Measurements from ENCODE around the gene PCDH12. TPM values are rescaled to one million over a fixed set of nuclear protein-coding genes. Genes with fewer than 3 reads are reported as not detected.

Gene PCDH12
- total and polyA plus RNA-seq, 8 donors = 9.8 to 42.7 (median 37.4) TPM

GRCh38 chr5:141934099-141934844 lies 23.7 kb downstream of the PCDH12 start:
- Histone ChIP-seq H3K27me3 (no peaks in the 10 kb centered on the region), H3K27ac (no peak overlapping the region), H3K4me1 (peaks cover 0 to 1% of the 10 kb centered on the region in 2 donors), H3K9me3 (no peaks in the 10 kb centered on the region), H3K36me3 (peaks cover 0 to 100% of the 10 kb centered on the region in 2 donors), H3K4me3 (no peak overlapping the region)
- no peak for TF ChIP-seq CTCF (IDR thresholded peaks at IDR 0.05)
- ATAC-seq (no peak), DNase-seq (no peak)
- intact Hi-C loops (cut with DNase I) = no loop called here

- H3K27ac ChIP-seq = no peak overlapping the region
- no peak for TF ChIP-seq CTCF (IDR thresholded peaks at IDR 0.05)
- ATAC-seq = no peak
Measured at GRCh38 chr5:141933151-141933550, 24.9 kb downstream of the PCDH12 start.

GRCh38 chr5:141931694-141932093 lies 26.3 kb downstream of the PCDH12 start:
- no peak overlapping the region for H3K4me3 ChIP-seq
- H3K4me1 ChIP-seq = peaks cover 0 to 27% of the 10 kb centered on the region in 2 donors
- no peaks in the 10 kb centered on the region for H3K27me3 ChIP-seq
- ATAC-seq = no peak
- no peak overlapping the region for H3K27ac ChIP-seq
- no peak for DNase-seq
- H3K9me3 ChIP-seq = no peaks in the 10 kb centered on the region
- peaks cover 0 to 100% of the 10 kb centered on the region in 2 donors for H3K36me3 ChIP-seq
- intact Hi-C loops (cut with DNase I) = no loop called here
- no peak for TF ChIP-seq CTCF (IDR thresholded peaks at IDR 0.05)

More at GRCh38 chr5:141933151-141933550, 24.9 kb downstream of the PCDH12 start:
- H3K27me3 ChIP-seq = no peaks in the 10 kb centered on the region
- H3K4me1 ChIP-seq = peaks cover 0 to 12% of the 10 kb centered on the region in 2 donors
- intact Hi-C loops (cut with DNase I) = no loop called here
- no peak overlapping the region for H3K4me3 ChIP-seq
- peaks cover 0 to 100% of the 10 kb centered on the region in 2 donors for H3K36me3 ChIP-seq
- no peaks in the 10 kb centered on the region for H3K9me3 ChIP-seq
- DNase-seq = no peak

GRCh38 chr5:141929398-141930058 lies 28.5 kb downstream of the PCDH12 start:
- Histone ChIP-seq H3K36me3 (peaks cover 0 to 98% of the 10 kb centered on the region in 2 donors), H3K9me3 (no peaks in the 10 kb centered on the region), H3K4me3 (no peak overlapping the region), H3K4me1 (peaks cover 0 to 44% of the 10 kb centered on the region in 2 donors), H3K27ac (peak overlapping the region in 1 of 2 donors; percentile 28), H3K27me3 (no peaks in the 10 kb centered on the region)
- ATAC-seq (no peak), DNase-seq (no peak)
- no peak for TF ChIP-seq CTCF (IDR thresholded peaks at IDR 0.05)
- intact Hi-C loops (cut with DNase I) = no loop called here

GRCh38 chr5:141928051-141928450 lies 30.0 kb downstream of the PCDH12 start:
- intact Hi-C loops (cut with DNase I) = no loop called here
- no peak for TF ChIP-seq CTCF (IDR thresholded peaks at IDR 0.05)
- no peak for DNase-seq
- no peak for ATAC-seq
- H3K27ac ChIP-seq = peak overlapping the region in 1 of 2 donors; percentile 7
- no peaks in the 10 kb centered on the region for H3K9me3 ChIP-seq
- H3K4me3 ChIP-seq = no peak overlapping the region
- no peaks in the 10 kb centered on the region for H3K27me3 ChIP-seq
- peaks cover 0 to 51% of the 10 kb centered on the region in 2 donors for H3K4me1 ChIP-seq
- H3K36me3 ChIP-seq = peaks cover 0 to 83% of the 10 kb centered on the region in 2 donors

All from left lung (tissue), 10 donors.